H1 (cell line): ENCODE data around the gene MFAP3. TPM values are rescaled to one million over a fixed set of nuclear protein-coding genes. Genes with fewer than 3 reads are reported as not detected.

ENCODE experiments used
- CTCF ChIA-PET: fragments of 300-600 bp; sonication (Branson Sonifier 250); formaldehyde crosslinking; loops from one replicate; lab custom pipeline; 2021; ENCODE audit not compliant: partially characterized antibody; lab: Charles Lee
- POLR2A ChIA-PET: fragments of 300-600 bp; sonication (Branson Sonifier 250); formaldehyde crosslinking; loops from one replicate; lab custom pipeline; 2021; ENCODE audit warnings: inconsistent platforms; ENCODE audit not compliant: partially characterized antibody; lab: Charles Lee
- DNase-seq, 2 experiments: peaks; one replicate each; pipeline versions ENCODE4 v3.0.0 to v3.0.0-alpha.2; 2010 to 2022; ENCODE audit warnings: low spot score in 2 of 2, low read depth in 1 of 2, mixed read lengths in 1 of 2
- FAIRE-seq: peaks from 2 replicates; lab custom pipeline; 2011; peaks lifted over from hg19 to GRCh38; lab: Jason Lieb, UNC
- H2AFZ ChIP-seq: 2 replicates; pipeline ENCODE4 v1.8.1; 2012; ENCODE audit warnings: low read length, inconsistent platforms
- H2AK5ac ChIP-seq: 2 replicates; pipeline ENCODE4 v1.6.1; 2013; ENCODE audit warnings: low read depth, low read length
- H2BK120ac ChIP-seq: replicated peaks from 2 replicates; pipeline ENCODE3; 2013; ENCODE audit warnings: low read depth, low read length, inconsistent platforms
- H2BK12ac ChIP-seq: 2 replicates; pipeline ENCODE4 v1.6.1; 2013; ENCODE audit warnings: low read depth, low read length
- H2BK15ac ChIP-seq: 2 replicates; pipeline ENCODE4 v1.6.1; 2013; ENCODE audit warnings: low read length
- H2BK20ac ChIP-seq: 2 replicates; pipeline ENCODE4 v1.6.1; 2013; ENCODE audit warnings: low read length
- H2BK5ac ChIP-seq: 2 replicates; pipeline ENCODE4 v1.6.1; 2013; ENCODE audit warnings: low read depth, low read length
- H3K14ac ChIP-seq: 2 replicates; pipeline ENCODE4 v1.6.1; 2013; ENCODE audit warnings: inconsistent platforms; ENCODE audit not compliant: insufficient read length
- H3K18ac ChIP-seq: 2 replicates; pipeline ENCODE4 v1.6.1; 2013; ENCODE audit warnings: low read length; ENCODE audit errors: extremely low read depth
- H3K23ac ChIP-seq: 2 replicates; pipeline ENCODE4 v1.6.1; 2013; ENCODE audit warnings: inconsistent platforms; ENCODE audit not compliant: insufficient read length
- H3K23me2 ChIP-seq: 2 replicates; pipeline ENCODE4 v1.6.1; 2013; ENCODE audit warnings: low read depth, low read length
- H3K27ac ChIP-seq: 2 replicates; pipeline ENCODE4 v1.6.1; 2011; ENCODE audit warnings: low read depth, low read length, inconsistent platforms
- H3K27me3 ChIP-seq, 4 experiments: replicated peaks in 1 of 4; 1 replicate in 1 of 4; 2 replicates in 3 of 4; pipeline versions ENCODE4 v1.6.1 to v1.8.1; 2011 to 2013; ENCODE audit warnings: low read length in 3 of 4, mild to moderate bottlenecking in 3 of 4, inconsistent platforms in 2 of 4, mixed read lengths in 2 of 4, moderate library complexity in 1 of 4; ENCODE audit not compliant: control insufficient read depth in 3 of 4, insufficient read depth in 3 of 4; ENCODE audit errors: extremely low read depth in 1 of 4
- H3K36me3 ChIP-seq, 4 experiments: 2 replicates each; pipeline versions ENCODE4 v1.6.1 to v1.8.1; 2011 to 2013; ENCODE audit warnings: mild to moderate bottlenecking in 4 of 4, low read length in 3 of 4, moderate library complexity in 2 of 4, control low read depth in 1 of 4, inconsistent platforms in 1 of 4; ENCODE audit not compliant: insufficient read depth in 4 of 4, control insufficient read depth in 2 of 4
- H3K4ac ChIP-seq: replicated peaks from 2 replicates; pipeline ENCODE3; 2013; ENCODE audit warnings: low read length, low read depth, mixed read lengths, inconsistent platforms; ENCODE audit not compliant: insufficient read length
- H3K4me1 ChIP-seq, 4 experiments: replicated peaks in 1 of 4; 1 replicate in 1 of 4; 2 replicates in 3 of 4; pipeline versions ENCODE4 v1.6.1 to v1.8.1; 2011 to 2013; ENCODE audit warnings: low read length in 3 of 4, inconsistent platforms in 2 of 4, mixed read lengths in 1 of 4; ENCODE audit not compliant: insufficient read depth in 4 of 4, control insufficient read depth in 3 of 4
- H3K4me2 ChIP-seq, 2 experiments: 2 replicates each; pipeline versions ENCODE4 v1.6.1 to v1.8.1; 2011 to 2013; ENCODE audit warnings: low read depth in 2 of 2, low read length in 2 of 2, control low read depth in 1 of 2, inconsistent platforms in 1 of 2, mild to moderate bottlenecking in 1 of 2; ENCODE audit not compliant: insufficient read depth in 1 of 2
- H3K4me3 ChIP-seq, 4 experiments: fragments of 200-600, 300-600 bp in 1 of 4; sonication (generic), shearing (Covaris generic), sonication (Bioruptor Twin) in 1 of 4; 2 replicates each; pipeline versions ENCODE4 v1.5.1 to v1.8.1; 2011 to 2016; ENCODE audit warnings: low read length in 4 of 4, low read depth in 3 of 4, control low read depth in 2 of 4, inconsistent platforms in 2 of 4, mild to moderate bottlenecking in 2 of 4, mixed read lengths in 1 of 4, moderate library complexity in 1 of 4; ENCODE audit not compliant: insufficient read depth in 2 of 4; ENCODE audit errors: extremely low read depth in 1 of 4
- H3K56ac ChIP-seq: replicated peaks from 2 replicates; pipeline ENCODE3; 2013; ENCODE audit warnings: low read depth, mild to moderate bottlenecking, mixed read lengths, low read length, inconsistent platforms; ENCODE audit not compliant: insufficient read length
- H3K79me1 ChIP-seq: 2 replicates; pipeline ENCODE4 v1.6.1; 2013; ENCODE audit warnings: low read depth, low read length, control low read depth
- H3K79me2 ChIP-seq, 2 experiments: 2 replicates each; pipeline versions ENCODE4 v1.6.1 to v1.8.1; 2012 to 2013; ENCODE audit warnings: low read length in 2 of 2, mild to moderate bottlenecking in 2 of 2, inconsistent platforms in 1 of 2; ENCODE audit not compliant: insufficient read depth in 2 of 2, control insufficient read depth in 1 of 2
- H3K9ac ChIP-seq, 4 experiments: replicated peaks in 1 of 4; 1 replicate in 1 of 4; 2 replicates in 3 of 4; pipeline versions ENCODE4 v1.6.1 to v1.8.1; 2011 to 2013; ENCODE audit warnings: low read depth in 3 of 4, low read length in 3 of 4, control low read depth in 2 of 4, mild to moderate bottlenecking in 2 of 4, moderate library complexity in 2 of 4, inconsistent platforms in 1 of 4; ENCODE audit errors: extremely low read depth in 1 of 4
- H3K9me3 ChIP-seq, 2 experiments: 2 replicates each; pipeline versions ENCODE4 v1.6.1 to v1.8.1; 2012 to 2013; ENCODE audit warnings: mild to moderate bottlenecking in 2 of 2, moderate library complexity in 2 of 2, control low read depth in 1 of 2, inconsistent platforms in 1 of 2, low read depth in 1 of 2, low read length in 1 of 2, mixed read lengths in 1 of 2; ENCODE audit not compliant: insufficient read depth in 2 of 2
- H4K20me1 ChIP-seq, 2 experiments: replicated peaks in 1 of 2; 2 replicates each; pipeline versions ENCODE3 to v1.8.1; 2011 to 2013; ENCODE audit warnings: inconsistent platforms in 2 of 2, low read length in 2 of 2, mild to moderate bottlenecking in 1 of 2; ENCODE audit not compliant: insufficient read depth in 2 of 2, control insufficient read depth in 1 of 2
- H4K5ac ChIP-seq: 2 replicates; pipeline ENCODE4 v1.6.1; 2013; ENCODE audit warnings: low read length, low read depth, mixed read lengths, inconsistent platforms; ENCODE audit not compliant: insufficient read length
- H4K8ac ChIP-seq: 2 replicates; pipeline ENCODE4 v1.8.0; 2013; ENCODE audit warnings: mild to moderate bottlenecking, moderate library complexity, low read length, inconsistent platforms; ENCODE audit not compliant: insufficient read depth; ENCODE audit errors: extremely low read depth
- H4K91ac ChIP-seq: replicated peaks from 2 replicates; pipeline ENCODE3; 2013; ENCODE audit warnings: low read length, mixed read lengths, inconsistent platforms; ENCODE audit not compliant: insufficient read length
- FOSL1 ChIP-seq: IDR thresholded peaks from 2 replicates; pipeline ENCODE4 v1.6.1; 2011; ENCODE audit warnings: mild to moderate bottlenecking, low read depth, low read length, moderate library complexity; ENCODE audit not compliant: insufficient read depth
- KDM4A ChIP-seq: IDR thresholded peaks from one replicate; pipeline ENCODE4 v1.7.1; 2012; ENCODE audit warnings: low read depth, mild to moderate bottlenecking, moderate library complexity, low read length, inconsistent platforms; ENCODE audit not compliant: severe bottlenecking
- NRF1 ChIP-seq: IDR thresholded peaks from 2 replicates; pipeline ENCODE4 v1.6.1; 2011; ENCODE audit warnings: mild to moderate bottlenecking, low read depth, low read length, improper control_type of control experiment
- POLR2A ChIP-seq, 2 experiments: IDR thresholded peaks; 1 replicate in 1 of 2; 2 replicates in 1 of 2; pipeline ENCODE4 v1.6.1; 2011; ENCODE audit warnings: low read depth in 2 of 2, low read length in 2 of 2, mild to moderate bottlenecking in 2 of 2; ENCODE audit errors: control extremely low read depth in 1 of 2
- POLR2AphosphoS5 ChIP-seq: IDR thresholded peaks from 2 replicates; pipeline ENCODE4 v1.6.1; 2011; ENCODE audit warnings: low read depth, low read length
- RFX5 ChIP-seq: IDR thresholded peaks from 2 replicates; pipeline ENCODE4 v1.6.1; 2011; ENCODE audit warnings: low read depth, low read length, improper control_type of control experiment, borderline replicate concordance
- SIN3A ChIP-seq, 2 experiments: IDR thresholded peaks in 1 of 2; conservative IDR thresholded peaks in 1 of 2; 2 replicates each; pipeline ENCODE4 v1.6.1; 2011 to 2012; ENCODE audit warnings: low read length in 2 of 2, improper control_type of control experiment in 1 of 2, low read depth in 1 of 2, mild to moderate bottlenecking in 1 of 2
- SIRT6 ChIP-seq: IDR thresholded peaks from one replicate; pipeline ENCODE4 v1.7.1; 2012; ENCODE audit warnings: low read length, inconsistent platforms
- SIX5 ChIP-seq: IDR thresholded peaks from 2 replicates; pipeline ENCODE4 v1.6.1; 2011; ENCODE audit warnings: mild to moderate bottlenecking, low read depth, low read length
- SRF ChIP-seq: IDR thresholded peaks from 2 replicates; pipeline ENCODE4 v1.6.1; 2011; ENCODE audit warnings: mild to moderate bottlenecking, low read depth, low read length, moderate library complexity
- TAF1 ChIP-seq: IDR thresholded peaks from 2 replicates; pipeline ENCODE4 v1.6.1; 2011; ENCODE audit warnings: mild to moderate bottlenecking, low read depth, low read length
- TAF7 ChIP-seq: optimal IDR thresholded peaks from 2 replicates; pipeline ENCODE3; 2011; ENCODE audit warnings: low read depth, mild to moderate bottlenecking, inconsistent platforms, low read length, moderate library complexity, borderline replicate concordance
- YY1 ChIP-seq: IDR thresholded peaks from 2 replicates; pipeline ENCODE4 v1.6.1; 2011; ENCODE audit warnings: low read depth, mild to moderate bottlenecking, low read length
- WGBS, 2 experiments: shearing (Covaris generic) in 1 of 2; methylation state at CpG; one replicate each; pipeline versions ENCODE4 v1.1.6 to v1.1.7; 2013 to 2015; ENCODE audit warnings: low lambda C conversion rate in 2 of 2, mixed read lengths in 2 of 2, inconsistent platforms in 1 of 2, low coverage in 1 of 2, missing lambda C conversion rate in 1 of 2; ENCODE audit not compliant: insufficient replicate concordance in 2 of 2, insufficient coverage in 1 of 2, insufficient read length in 1 of 2; ENCODE audit errors: extremely low coverage in 1 of 2, missing lambda C conversion rate in 1 of 2; 5-methylcytosine and 5-hydroxymethylcytosine counted together
- polyA plus RNA-seq, 7 experiments: library from polyadenylated mRNA; depleted of rRNA in 3 of 7; stranded (reverse) in 5 of 7; unstranded in 2 of 7; fragments of >200 nt in 5 of 7; fragments of 200-250 nt in 2 of 7; gene quantifications; 1 replicate in 5 of 7; 2 replicates in 1 of 7; 4 replicates in 1 of 7; pipeline versions ENCODE4 v1.2.1 to v1.2.3, GENCODE V29; 2011 to 2013; ENCODE audit warnings: missing spikeins in 2 of 7, mixed read lengths in 2 of 7
- total RNA-seq: library from RNA; stranded (reverse); fragmentation: NEBNext Ultra II Directional; extraction: Animal tissue kit (Norgen Biotek cat#: 25700); gene quantifications from 2 replicates; pipeline ENCODE4 v1.2.1, GENCODE V29; 2021
- TF ChIP-seq, protein P1 (sequence below): IDR thresholded peaks from 2 replicates; pipeline ENCODE4 v1.6.1; 2011; ENCODE audit warnings: low read depth, mild to moderate bottlenecking, low read length; ENCODE audit not compliant: insufficient read depth

MFAP3 gene
- total and polyA plus RNA-seq, 2 of the 8 experiments (the other 6 are each of a cell fraction or from before 2014, with no cell fraction given), result 13.7 to 27.0 TPM

- no peak overlapping the region for H3K4ac ChIP-seq
- H2BK15ac ChIP-seq, result no peak overlapping the region
- no peak overlapping the region for H3K23ac ChIP-seq
- H3K14ac ChIP-seq, result no peak overlapping the region
- H3K4me2 ChIP-seq, result no peak overlapping the region
- H2AK5ac ChIP-seq, result no peak overlapping the region
- no peaks in the 10 kb centered on the region for H3K79me1 ChIP-seq
- no peak for FAIRE-seq
- no peak overlapping the region for H3K27ac ChIP-seq
- H2BK5ac ChIP-seq, result no peak overlapping the region
- TF ChIP-seq SIN3A (conservative IDR thresholded peaks at IDR 0.05 in 1 of 2, IDR thresholded peaks at IDR 0.05 in 1 of 2; ENCODE audit: low read depth in 1 of 2, low read length in 2 of 2), result no peak
- TF ChIP-seq RFX5, result no peak
- TF ChIP-seq POLR2AphosphoS5, result no peak
- TF ChIP-seq SRF, result no peak
- TF ChIP-seq SIRT6, result no peak
- TF ChIP-seq SIX5, result no peak
- no peak for TF ChIP-seq YY1
- TF ChIP-seq FOSL1, result no peak
- no peak for TF ChIP-seq TAF7
- TF ChIP-seq, protein P1, sequence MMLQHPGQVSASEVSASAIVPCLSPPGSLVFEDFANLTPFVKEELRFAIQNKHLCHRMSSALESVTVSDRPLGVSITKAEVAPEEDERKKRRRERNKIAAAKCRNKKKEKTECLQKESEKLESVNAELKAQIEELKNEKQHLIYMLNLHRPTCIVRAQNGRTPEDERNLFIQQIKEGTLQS, result no peak
- TF ChIP-seq TAF1, result no peak
- TF ChIP-seq POLR2A (IDR thresholded peaks at IDR 0.05; ENCODE audit: control extremely low read depth in 1 of 2, low read depth in 2 of 2, low read length in 2 of 2), result no peak
- no peak for TF ChIP-seq KDM4A
- TF ChIP-seq NRF1, result no peak
- WGBS, 2 experiments, result 77% methylated on average over 2 of the region's 2 CpGs; no CpG with 5 or more reads in 1 of the 2 experiments
- no peak overlapping the region for H3K18ac ChIP-seq
- no peaks in the 10 kb centered on the region for H4K20me1 ChIP-seq
- no peak overlapping the region for H2BK20ac ChIP-seq
- no peaks in the 10 kb centered on the region for H3K36me3 ChIP-seq
- H3K27me3 ChIP-seq, result no peaks in the 10 kb centered on the region
- no peaks in the 10 kb centered on the region for H3K79me2 ChIP-seq
- no peak for DNase-seq
- no peak overlapping the region for H3K4me3 ChIP-seq
- ChIA-PET CTCF (interaction anchor here (1.6 kb wide), 1 partner anchor 59 kb away, joined by 8 read pairs; no protein-coding TSS in a partner anchor), POLR2A (no interaction called here)
- H3K23me2 ChIP-seq, result no peaks in the 10 kb centered on the region
- H3K9me3 ChIP-seq, result no peaks in the 10 kb centered on the region
- H4K91ac ChIP-seq, result no peak overlapping the region
- H4K8ac ChIP-seq, result no peak overlapping the region
- no peaks in the 10 kb centered on the region; a peak in 1 of 7 replicates for H3K4me1 ChIP-seq
- no peak overlapping the region for H3K9ac ChIP-seq
- H3K56ac ChIP-seq, result no peak overlapping the region
- H4K5ac ChIP-seq, result no peak overlapping the region
- H2AFZ ChIP-seq, result no peak overlapping the region
- H2BK12ac ChIP-seq, result no peak overlapping the region
- H2BK120ac ChIP-seq, result no peak overlapping the region
These were observed 59.7 kb downstream of the MFAP3 start for GRCh38 chr5:154098465-154098864.
